WTC11 (cell line): ENCODE measurements around the gene NUP210L. TPM values are rescaled to one million over a fixed set of nuclear protein-coding genes. Genes with fewer than 3 reads are reported as not detected.

Experiments
- ATAC-seq: fragments of 200-7000 bp; cut with Tn5 transposase; 2 replicates; pipeline ENCODE4 v1.10.0; 2021; ENCODE audit warnings: mild to moderate bottlenecking, moderate library complexity
- CTCF ChIA-PET: fragments of 300-600 bp; sonication (Branson Sonifier 250); formaldehyde crosslinking; loops from one replicate; lab custom pipeline; 2021; ENCODE audit warnings: antibody characterized with exemption; lab: Charles Lee
- POLR2A ChIA-PET: fragments of 350-600 bp; sonication (Branson Sonifier 250); formaldehyde crosslinking; loops from one replicate; lab custom pipeline; 2021; ENCODE audit warnings: antibody characterized with exemption; lab: Charles Lee
- DNase-seq: peaks from one replicate; pipeline ENCODE4 v3.0.0; 2021; ENCODE audit warnings: low spot score
- H3K27ac Mint-ChIP-seq: 2 replicates; pipeline ENCODE4 v1.8.0; 2021; ENCODE audit warnings: mixed read lengths
- H3K27me3 Mint-ChIP-seq: 2 replicates; pipeline ENCODE4 v1.8.0; 2021; ENCODE audit warnings: low read depth, mild to moderate bottlenecking, moderate library complexity, mixed read lengths
- H3K36me3 Mint-ChIP-seq: 2 replicates; pipeline ENCODE4 v1.8.0; 2021; ENCODE audit warnings: mixed read lengths
- H3K4me1 Mint-ChIP-seq: 2 replicates; pipeline ENCODE4 v1.8.0; 2022; ENCODE audit warnings: mixed read lengths
- H3K4me3 Mint-ChIP-seq: 2 replicates; pipeline ENCODE4 v1.8.0; 2021; ENCODE audit warnings: mild to moderate bottlenecking, moderate library complexity, mixed read lengths
- H3K9me3 Mint-ChIP-seq: 2 replicates; pipeline ENCODE4 v1.8.0; 2021; ENCODE audit warnings: mixed read lengths
- ARID4B ChIP-seq: sonication (generic); formaldehyde crosslinking; IDR thresholded peaks from 2 replicates; pipeline ENCODE4 v1.8.0; 2023; ENCODE audit warnings: missing genetic modification reagents, mild to moderate bottlenecking, borderline replicate concordance
- E2F5 ChIP-seq: sonication (generic); formaldehyde crosslinking; IDR thresholded peaks from 2 replicates; pipeline ENCODE4 v1.8.1; 2022; ENCODE audit warnings: mild to moderate bottlenecking, moderate library complexity, missing genetic modification reagents
- ETV6 ChIP-seq: sonication (generic); formaldehyde crosslinking; IDR thresholded peaks from 2 replicates; pipeline ENCODE4 v1.8.1; 2022; ENCODE audit warnings: mild to moderate bottlenecking, missing genetic modification reagents
- FOXJ3 ChIP-seq: sonication (generic); formaldehyde crosslinking; IDR thresholded peaks from 2 replicates; pipeline ENCODE4 v1.9.0; 2021; ENCODE audit warnings: missing genetic modification reagents, mild to moderate bottlenecking, borderline replicate concordance
- GABPB1 ChIP-seq: sonication (generic); formaldehyde crosslinking; IDR thresholded peaks from 2 replicates; pipeline ENCODE4 v1.8.1; 2023; ENCODE audit warnings: mild to moderate bottlenecking, missing genetic modification reagents
- JUN ChIP-seq: sonication (generic); formaldehyde crosslinking; IDR thresholded peaks from 2 replicates; pipeline ENCODE4 v1.8.0; 2023; ENCODE audit warnings: mild to moderate bottlenecking, missing genetic modification reagents
- NR2C2 ChIP-seq: sonication (generic); formaldehyde crosslinking; IDR thresholded peaks from 2 replicates; pipeline ENCODE4 v1.8.0; 2022; ENCODE audit warnings: mild to moderate bottlenecking, missing genetic modification reagents
- RORB ChIP-seq: fragments of 250-450 bp; sonication (Bioruptor Pico); IDR thresholded peaks from 2 replicates; pipeline ENCODE4 v1.9.0; 2021; ENCODE audit warnings: mild to moderate bottlenecking
- STAT6 ChIP-seq: sonication (generic); formaldehyde crosslinking; conservative IDR thresholded peaks from 2 replicates; pipeline ENCODE4 v1.8.1; 2023; ENCODE audit warnings: mild to moderate bottlenecking, low read depth, missing genetic modification reagents, moderate library complexity
- TEAD1 ChIP-seq: sonication (generic); formaldehyde crosslinking; IDR thresholded peaks from 2 replicates; pipeline ENCODE4 v1.8.0; 2022; ENCODE audit warnings: mild to moderate bottlenecking, missing genetic modification reagents
- ZMAT4 ChIP-seq: fragments of 250-450 bp; sonication (Bioruptor Pico); IDR thresholded peaks from 2 replicates; pipeline ENCODE4 v1.9.0; 2021; ENCODE audit warnings: mild to moderate bottlenecking
- ZNF423 ChIP-seq: fragments of 250-450 bp; sonication (Bioruptor Pico); IDR thresholded peaks from 2 replicates; pipeline ENCODE4 v2.1.2; 2022; ENCODE audit warnings: mild to moderate bottlenecking, moderate library complexity
- ZNF671 ChIP-seq: fragments of 250-450 bp; sonication (Bioruptor Pico); IDR thresholded peaks from 2 replicates; pipeline ENCODE4 v1.8.0; 2021; ENCODE audit warnings: mild to moderate bottlenecking
- total RNA-seq: library from RNA; stranded (reverse); gene quantifications from 3 replicates; pipeline ENCODE4 v1.2.3, GENCODE V29; 2021
- TF ChIP-seq, protein P1 (sequence below): fragments of 250-450 bp; sonication (Bioruptor Pico); IDR thresholded peaks from 2 replicates; pipeline ENCODE4 v1.9.0; 2021; ENCODE audit warnings: mild to moderate bottlenecking
- TF ChIP-seq, protein P2 (sequence below): sonication (generic); formaldehyde crosslinking; IDR thresholded peaks from 2 replicates; pipeline ENCODE4 v1.8.1; 2023; ENCODE audit warnings: mild to moderate bottlenecking, missing genetic modification reagents, moderate library complexity
- TF ChIP-seq, protein P3 (sequence below): sonication (generic); formaldehyde crosslinking; IDR thresholded peaks from 2 replicates; pipeline ENCODE4 v1.8.1; 2022; ENCODE audit warnings: low read depth, missing genetic modification reagents, borderline replicate concordance
- TF ChIP-seq, protein P4 (sequence below): fragments of 250-450 bp; sonication (Bioruptor Pico); IDR thresholded peaks from 2 replicates; pipeline ENCODE4 v1.9.0; 2021; ENCODE audit warnings: mild to moderate bottlenecking, borderline replicate concordance

Gene NUP210L
- total RNA-seq, 1 experiment from 2014 or later = 0.02 TPM

- DNase-seq (no peak), ATAC-seq (no peak)
- no peaks in the 10 kb centered on the region for H3K9me3 Mint-ChIP-seq
- no peak for TF ChIP-seq GABPB1 (CRISPR knock-in tag)
- TF ChIP-seq E2F5 (CRISPR knock-in tag) = no peak
- TF ChIP-seq ETV6 (CRISPR knock-in tag) = no peak
- TF ChIP-seq, protein P1, sequence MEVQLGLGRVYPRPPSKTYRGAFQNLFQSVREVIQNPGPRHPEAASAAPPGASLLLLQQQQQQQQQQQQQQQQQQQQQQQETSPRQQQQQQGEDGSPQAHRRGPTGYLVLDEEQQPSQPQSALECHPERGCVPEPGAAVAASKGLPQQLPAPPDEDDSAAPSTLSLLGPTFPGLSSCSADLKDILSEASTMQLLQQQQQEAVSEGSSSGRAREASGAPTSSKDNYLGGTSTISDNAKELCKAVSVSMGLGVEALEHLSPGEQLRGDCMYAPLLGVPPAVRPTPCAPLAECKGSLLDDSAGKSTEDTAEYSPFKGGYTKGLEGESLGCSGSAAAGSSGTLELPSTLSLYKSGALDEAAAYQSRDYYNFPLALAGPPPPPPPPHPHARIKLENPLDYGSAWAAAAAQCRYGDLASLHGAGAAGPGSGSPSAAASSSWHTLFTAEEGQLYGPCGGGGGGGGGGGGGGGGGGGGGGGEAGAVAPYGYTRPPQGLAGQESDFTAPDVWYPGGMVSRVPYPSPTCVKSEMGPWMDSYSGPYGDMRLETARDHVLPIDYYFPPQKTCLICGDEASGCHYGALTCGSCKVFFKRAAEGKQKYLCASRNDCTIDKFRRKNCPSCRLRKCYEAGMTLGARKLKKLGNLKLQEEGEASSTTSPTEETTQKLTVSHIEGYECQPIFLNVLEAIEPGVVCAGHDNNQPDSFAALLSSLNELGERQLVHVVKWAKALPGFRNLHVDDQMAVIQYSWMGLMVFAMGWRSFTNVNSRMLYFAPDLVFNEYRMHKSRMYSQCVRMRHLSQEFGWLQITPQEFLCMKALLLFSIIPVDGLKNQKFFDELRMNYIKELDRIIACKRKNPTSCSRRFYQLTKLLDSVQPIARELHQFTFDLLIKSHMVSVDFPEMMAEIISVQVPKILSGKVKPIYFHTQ (CRISPR knock-in tag) = no peak
- no peak for TF ChIP-seq RORB (CRISPR knock-in tag)
- no peak for TF ChIP-seq JUN (CRISPR knock-in tag)
- no peak for TF ChIP-seq NR2C2 (CRISPR knock-in tag)
- TF ChIP-seq, protein P2, sequence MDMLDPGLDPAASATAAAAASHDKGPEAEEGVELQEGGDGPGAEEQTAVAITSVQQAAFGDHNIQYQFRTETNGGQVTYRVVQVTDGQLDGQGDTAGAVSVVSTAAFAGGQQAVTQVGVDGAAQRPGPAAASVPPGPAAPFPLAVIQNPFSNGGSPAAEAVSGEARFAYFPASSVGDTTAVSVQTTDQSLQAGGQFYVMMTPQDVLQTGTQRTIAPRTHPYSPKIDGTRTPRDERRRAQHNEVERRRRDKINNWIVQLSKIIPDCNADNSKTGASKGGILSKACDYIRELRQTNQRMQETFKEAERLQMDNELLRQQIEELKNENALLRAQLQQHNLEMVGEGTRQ (CRISPR knock-in tag) = no peak
- TF ChIP-seq ZNF423 (CRISPR knock-in tag) = no peak
- TF ChIP-seq, protein P3, sequence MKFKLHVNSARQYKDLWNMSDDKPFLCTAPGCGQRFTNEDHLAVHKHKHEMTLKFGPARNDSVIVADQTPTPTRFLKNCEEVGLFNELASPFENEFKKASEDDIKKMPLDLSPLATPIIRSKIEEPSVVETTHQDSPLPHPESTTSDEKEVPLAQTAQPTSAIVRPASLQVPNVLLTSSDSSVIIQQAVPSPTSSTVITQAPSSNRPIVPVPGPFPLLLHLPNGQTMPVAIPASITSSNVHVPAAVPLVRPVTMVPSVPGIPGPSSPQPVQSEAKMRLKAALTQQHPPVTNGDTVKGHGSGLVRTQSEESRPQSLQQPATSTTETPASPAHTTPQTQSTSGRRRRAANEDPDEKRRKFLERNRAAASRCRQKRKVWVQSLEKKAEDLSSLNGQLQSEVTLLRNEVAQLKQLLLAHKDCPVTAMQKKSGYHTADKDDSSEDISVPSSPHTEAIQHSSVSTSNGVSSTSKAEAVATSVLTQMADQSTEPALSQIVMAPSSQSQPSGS = no peak
- TF ChIP-seq, protein P4, sequence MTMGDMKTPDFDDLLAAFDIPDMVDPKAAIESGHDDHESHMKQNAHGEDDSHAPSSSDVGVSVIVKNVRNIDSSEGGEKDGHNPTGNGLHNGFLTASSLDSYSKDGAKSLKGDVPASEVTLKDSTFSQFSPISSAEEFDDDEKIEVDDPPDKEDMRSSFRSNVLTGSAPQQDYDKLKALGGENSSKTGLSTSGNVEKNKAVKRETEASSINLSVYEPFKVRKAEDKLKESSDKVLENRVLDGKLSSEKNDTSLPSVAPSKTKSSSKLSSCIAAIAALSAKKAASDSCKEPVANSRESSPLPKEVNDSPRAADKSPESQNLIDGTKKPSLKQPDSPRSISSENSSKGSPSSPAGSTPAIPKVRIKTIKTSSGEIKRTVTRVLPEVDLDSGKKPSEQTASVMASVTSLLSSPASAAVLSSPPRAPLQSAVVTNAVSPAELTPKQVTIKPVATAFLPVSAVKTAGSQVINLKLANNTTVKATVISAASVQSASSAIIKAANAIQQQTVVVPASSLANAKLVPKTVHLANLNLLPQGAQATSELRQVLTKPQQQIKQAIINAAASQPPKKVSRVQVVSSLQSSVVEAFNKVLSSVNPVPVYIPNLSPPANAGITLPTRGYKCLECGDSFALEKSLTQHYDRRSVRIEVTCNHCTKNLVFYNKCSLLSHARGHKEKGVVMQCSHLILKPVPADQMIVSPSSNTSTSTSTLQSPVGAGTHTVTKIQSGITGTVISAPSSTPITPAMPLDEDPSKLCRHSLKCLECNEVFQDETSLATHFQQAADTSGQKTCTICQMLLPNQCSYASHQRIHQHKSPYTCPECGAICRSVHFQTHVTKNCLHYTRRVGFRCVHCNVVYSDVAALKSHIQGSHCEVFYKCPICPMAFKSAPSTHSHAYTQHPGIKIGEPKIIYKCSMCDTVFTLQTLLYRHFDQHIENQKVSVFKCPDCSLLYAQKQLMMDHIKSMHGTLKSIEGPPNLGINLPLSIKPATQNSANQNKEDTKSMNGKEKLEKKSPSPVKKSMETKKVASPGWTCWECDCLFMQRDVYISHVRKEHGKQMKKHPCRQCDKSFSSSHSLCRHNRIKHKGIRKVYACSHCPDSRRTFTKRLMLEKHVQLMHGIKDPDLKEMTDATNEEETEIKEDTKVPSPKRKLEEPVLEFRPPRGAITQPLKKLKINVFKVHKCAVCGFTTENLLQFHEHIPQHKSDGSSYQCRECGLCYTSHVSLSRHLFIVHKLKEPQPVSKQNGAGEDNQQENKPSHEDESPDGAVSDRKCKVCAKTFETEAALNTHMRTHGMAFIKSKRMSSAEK (CRISPR knock-in tag) = no peak
- no peak for TF ChIP-seq ARID4B
- no peak for TF ChIP-seq ZMAT4 (CRISPR knock-in tag)
- no peak for TF ChIP-seq FOXJ3
- TF ChIP-seq TEAD1 (CRISPR knock-in tag) = no peak
- TF ChIP-seq STAT6 (CRISPR knock-in tag) = no peak
- TF ChIP-seq ZNF671 (CRISPR knock-in tag) = no peak
Observed at GRCh38 chr1:154094411-154094810, 60.5 kb downstream of the NUP210L start.

More at GRCh38 chr1:154094411-154094810, 60.5 kb downstream of the NUP210L start:
- ChIA-PET POLR2A (no interaction called here), CTCF (interaction anchor here (1.5 kb wide), 1 partner anchor 10 kb away, joined by 8 read pairs; no protein-coding TSS in a partner anchor)
- Mint-ChIP-seq H3K4me3 (no peak overlapping the region), H3K4me1 (peaks cover 2% of the 10 kb centered on the region; the same call in 1 of the 2 replicates), H3K27me3 (no peaks in the 10 kb centered on the region), H3K36me3 (no peaks in the 10 kb centered on the region), H3K27ac (no peak overlapping the region)
